HG02798 (cell line): Measurements from ENCODE around the gene KRABD2.
"Not testable (repeated sequence)": the region's sequence is repeated elsewhere in the genome, so short reads cannot be mapped to it uniquely, and the experiment has no call there.

Experiments
- ATAC-seq: cut with Tn5 transposase; IDR thresholded peaks from one replicate; pipeline ENCODE4 v1.9.1; 2021; ENCODE audit warnings: mild to moderate bottlenecking; ENCODE audit not compliant: unreplicated experiment, poor library complexity

The KRABD2 gene

DNA sequence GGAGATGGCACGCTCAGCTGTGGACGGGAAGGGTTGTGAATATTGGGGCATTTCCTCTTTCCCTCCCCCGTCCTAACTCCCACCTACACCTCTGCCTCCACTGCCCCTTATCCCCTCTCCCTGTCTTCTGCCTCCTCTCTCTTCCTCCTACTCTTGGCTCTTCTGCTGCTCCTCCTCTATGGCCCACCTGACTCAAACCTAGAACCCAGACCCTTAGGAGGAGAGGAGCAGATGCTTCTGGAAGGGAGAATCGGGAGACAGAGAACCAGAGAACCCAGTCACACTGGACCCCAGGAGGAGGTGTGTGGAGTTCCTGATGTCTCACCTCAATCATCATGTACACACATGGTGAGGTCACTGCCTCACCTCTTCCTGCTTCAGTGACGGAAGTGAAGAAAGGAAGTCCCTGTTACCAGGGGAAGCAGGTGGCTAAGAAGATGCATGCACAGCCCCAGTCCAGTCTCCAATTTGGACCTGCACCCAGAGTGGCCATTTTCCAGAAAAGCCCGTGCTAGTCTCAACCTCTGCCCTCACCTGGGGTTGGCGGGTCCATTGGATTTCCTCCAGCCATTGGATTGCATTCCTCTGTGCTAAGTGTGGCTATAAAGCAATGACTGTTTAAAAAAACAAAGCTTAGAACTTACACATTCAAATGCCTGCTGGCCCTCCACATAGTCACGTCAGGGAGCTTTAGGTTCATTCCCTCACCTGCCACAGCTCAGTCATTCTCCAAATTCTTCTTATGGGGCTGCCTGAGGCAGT lies 17.1 kb upstream of the KRABD2 start:
- ATAC-seq = no peak

DNA sequence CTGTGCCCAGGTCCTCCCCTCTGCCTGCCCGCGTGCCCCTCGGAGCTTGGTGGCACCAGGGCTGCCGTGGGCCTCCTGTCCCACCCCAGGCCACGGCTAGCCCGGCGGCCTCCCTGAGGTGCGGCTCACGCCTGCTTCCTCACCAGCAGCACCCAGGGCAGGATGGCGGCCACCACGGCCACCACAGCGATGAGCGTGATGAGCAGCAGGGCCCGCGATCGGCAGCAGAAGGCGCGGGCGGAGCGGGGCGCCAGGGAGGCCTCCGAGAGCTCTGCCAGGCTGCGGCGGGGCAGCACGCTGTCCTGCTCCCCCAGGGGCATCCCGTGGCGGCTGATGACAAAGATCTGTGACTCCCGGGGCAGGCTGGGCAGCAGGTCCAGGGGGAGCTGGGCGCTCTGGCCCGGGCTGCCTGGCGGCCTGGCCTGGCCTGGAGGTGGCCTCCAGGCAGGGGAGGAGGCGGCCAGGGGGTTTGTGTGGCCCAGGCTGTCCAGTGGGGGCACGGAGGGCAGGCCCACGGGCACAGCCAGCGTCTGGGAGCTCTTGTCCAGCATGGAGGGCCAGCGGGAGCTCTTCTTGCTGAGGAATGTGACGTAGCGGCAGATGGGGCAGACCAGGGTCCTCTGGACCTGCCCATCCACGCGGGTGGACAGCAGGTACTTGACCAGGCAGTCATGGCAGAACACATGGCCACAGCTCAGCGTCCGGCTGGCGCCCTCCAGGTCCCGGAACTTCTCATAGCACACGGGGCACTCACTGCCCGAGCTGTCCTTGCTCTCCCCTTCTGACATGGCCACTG lies 16.4 kb upstream of the KRABD2 start:
- ATAC-seq = no peak

DNA sequence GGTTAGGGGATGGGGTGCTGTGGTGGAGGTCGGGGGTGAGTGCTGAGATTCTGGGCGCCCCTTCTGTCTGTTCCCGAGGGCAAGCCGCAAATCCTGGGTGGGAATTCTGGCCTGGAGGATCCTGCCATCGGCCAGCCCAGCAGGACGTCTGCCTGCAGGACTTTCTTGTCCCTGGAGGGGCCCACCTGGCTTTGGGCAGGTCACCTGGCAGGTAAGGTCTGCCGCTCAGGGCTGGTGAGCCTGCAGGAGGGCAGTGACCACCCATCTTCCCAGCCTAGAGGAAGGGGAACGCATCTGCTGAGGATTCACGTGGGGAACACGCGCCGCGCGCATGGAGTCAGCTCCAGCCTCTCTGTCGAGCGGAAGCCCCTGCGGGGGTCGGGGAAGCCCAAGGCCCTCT lies 15.8 kb upstream of the KRABD2 start:
- ATAC-seq = no peak

DNA sequence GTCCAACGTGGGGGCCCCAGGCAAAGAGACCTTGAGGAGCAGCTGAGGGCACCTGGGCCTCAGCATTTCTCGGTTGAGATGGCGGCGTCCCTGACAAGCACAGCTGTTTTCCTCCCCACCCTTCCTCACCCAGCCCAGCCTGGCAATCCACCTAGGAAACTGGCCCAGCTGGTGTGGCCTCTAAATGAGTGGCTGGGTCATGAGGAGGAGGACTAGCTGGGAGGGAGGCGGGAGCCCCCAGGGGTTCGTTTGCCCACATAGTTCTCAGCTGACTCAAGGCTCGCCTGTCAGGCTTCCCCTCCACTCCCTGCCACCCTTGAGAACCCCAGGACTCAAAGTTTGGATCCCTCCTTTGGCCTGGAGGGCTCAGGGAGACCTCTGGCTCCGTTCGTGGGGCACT lies 15.2 kb upstream of the KRABD2 start:
- ATAC-seq = no peak

DNA sequence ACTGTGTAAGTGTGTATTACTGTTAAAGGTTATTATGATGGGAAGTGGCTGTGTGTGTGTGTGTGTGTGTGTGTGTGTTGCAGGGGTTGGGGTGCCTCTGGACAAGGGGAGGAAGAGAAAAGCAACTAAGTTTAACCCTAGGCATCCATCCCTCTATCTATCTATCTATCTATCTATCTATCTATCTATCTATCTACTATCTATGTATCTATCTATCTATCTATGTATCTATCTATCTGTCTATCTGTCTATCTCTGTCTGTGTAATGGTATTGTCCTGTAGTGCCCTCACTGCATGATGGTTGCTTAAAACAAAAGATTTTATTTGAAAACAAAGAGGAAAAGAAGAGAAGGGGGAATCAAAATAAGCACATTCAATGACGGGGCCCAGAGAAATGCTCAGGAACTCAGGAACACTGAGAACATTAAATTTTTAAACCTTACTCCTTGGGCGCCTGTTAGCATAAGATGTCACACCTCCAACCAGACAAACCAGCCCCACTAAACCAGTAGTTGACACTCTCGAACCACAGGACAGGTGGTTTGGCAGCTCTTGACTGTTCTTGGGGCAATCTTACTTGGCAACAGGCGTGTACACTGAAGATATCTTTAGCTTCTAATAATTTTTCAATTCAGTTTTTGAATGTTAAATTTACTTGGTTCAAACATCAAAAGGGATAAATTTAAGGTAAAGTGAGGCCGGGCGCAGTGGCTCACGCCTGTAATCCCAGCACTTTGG lies 11.6 kb upstream of the KRABD2 start:
- no peak for ATAC-seq

DNA sequence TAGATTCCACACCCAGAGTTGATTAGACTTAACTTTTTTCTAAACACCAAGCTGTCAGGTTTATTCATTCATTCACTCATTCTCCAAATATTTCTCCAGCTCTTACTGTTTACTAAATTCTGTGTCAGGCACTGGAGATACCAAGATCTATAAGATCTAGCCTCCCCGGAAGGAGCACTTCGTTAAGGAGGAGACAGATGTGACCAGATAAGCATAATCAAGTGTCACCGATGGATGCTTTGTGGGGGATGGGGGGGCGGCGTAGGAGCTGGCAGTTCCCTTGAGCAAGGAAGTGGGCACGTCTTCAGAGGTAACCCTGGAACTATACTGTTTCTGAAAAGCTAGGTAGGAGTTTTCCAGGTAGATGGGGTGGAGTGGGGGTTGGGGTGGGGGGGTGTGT lies 10.3 kb upstream of the KRABD2 start:
- no peak for ATAC-seq

DNA sequence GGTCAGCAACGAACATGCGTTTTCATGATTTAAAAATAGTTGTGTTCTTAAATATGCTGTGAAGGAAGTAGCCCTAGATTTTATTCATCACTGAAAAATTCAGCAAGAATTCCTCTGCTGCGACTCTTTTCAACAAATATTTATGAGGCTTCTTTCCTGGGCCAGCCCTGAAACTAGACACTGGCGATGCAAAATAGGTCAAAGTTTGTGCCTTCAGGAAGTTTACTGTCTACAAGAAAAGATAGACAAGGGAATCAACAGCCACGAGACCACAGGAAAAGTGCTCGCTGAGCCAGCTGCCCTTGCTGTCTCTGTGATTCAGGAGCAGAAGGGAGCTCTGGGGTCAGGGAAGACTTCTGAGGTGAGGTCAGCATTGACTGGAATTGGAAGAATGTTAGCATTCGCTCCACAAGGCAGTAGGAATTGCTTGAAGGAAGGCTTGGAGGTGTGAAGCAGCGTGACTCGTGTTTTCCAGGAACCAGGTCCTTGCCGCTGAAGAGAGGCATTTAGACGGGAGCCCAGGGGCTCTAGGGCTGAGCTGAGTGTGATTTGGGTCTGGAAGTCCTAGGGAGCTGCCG lies 8.4 kb upstream of the KRABD2 start:
- no peak for ATAC-seq

DNA sequence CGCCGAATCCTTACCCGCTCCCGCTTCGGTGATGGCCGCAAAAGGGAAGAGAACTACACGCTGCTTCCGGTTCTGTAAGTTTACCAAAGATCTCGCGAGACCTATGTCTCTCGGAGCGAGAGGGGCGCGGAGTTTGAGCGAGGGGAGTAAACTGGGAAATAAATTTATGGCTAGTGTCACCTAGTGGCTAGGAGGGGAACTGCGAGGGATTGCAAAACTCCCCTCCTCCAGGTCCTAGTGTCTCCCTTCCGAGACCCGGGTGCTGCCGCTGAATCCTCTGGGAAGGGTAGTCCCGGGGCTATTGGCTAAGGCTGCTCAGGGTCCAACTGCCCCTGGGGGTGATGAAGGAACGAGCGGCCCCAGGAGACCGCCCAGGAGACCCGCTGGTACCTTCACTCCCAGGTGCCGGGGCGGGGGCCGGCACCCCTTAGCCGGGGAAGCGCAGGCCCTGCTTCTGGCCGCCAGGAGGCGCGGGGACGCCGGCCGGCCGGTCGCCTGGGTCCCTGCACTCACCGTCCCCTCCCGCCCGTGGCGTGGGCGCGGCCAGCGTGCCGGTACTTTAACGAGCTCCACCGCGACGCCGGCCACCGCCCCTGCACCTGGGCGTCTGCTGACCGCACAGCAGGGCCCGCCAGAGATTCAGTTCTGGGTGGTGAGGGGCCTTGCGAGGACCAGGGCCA lies 6.8 kb upstream of the KRABD2 start, which contains the start of gene RPL26:
Gene RPL26 (minus strand): TSS at position 51 of the 680 bp plus-strand sequence. CDS start 883 bp downstream, outside the sequence.
- ATAC-seq = peak; percentile 90

DNA sequence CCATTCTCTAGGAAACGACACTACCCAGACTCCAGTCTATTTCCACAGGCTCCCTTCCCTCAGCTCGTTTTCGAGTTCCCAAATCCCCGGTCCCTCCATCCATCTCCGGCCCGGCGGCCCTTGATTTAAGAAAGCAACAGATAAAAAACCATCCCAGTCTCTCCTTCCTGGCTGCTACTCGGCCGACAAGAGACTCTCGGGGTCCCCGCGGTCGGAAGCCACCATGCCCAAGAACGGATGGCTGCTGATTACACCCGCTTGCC lies 6.3 kb upstream of the KRABD2 start:
- ATAC-seq = no peak

DNA sequence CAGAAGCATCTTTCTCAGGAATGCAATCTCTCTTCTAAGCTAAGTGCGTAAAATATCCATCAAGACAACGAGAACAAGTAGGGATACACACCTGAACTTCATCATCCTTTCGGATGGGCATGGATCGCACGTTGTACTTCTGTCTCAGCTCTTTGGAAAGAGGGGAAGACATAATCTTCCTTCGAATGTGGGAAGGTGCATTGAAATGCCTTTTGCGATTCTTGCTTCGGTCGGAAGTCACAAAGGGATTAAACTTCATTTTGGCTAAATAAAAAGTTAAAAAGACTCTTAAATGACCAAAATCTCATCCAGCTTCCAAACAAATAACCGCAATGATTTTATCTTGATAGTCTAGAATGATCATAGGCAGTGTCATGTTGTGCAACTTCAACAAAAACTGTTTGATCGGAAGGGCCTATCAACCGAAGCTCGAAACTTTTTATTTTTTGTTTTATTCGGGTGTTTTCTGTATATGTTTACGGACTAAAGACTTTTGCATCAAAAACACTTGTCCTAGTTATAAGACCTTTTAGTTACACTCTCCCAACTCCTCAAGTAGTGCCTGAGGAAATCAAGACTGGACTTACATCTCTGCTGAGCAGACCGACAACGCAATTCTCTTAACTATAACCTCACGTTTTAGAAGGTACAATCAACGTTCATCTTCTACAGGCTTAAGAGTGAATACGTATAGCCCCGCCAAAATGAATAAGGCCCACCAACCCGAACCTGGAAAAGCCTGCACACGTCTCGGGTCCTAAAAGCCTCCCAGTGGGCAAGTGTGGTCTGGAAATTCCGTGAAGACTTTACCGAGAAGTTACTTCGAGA lies 5.8 kb upstream of the KRABD2 start:
- no peak for ATAC-seq

DNA sequence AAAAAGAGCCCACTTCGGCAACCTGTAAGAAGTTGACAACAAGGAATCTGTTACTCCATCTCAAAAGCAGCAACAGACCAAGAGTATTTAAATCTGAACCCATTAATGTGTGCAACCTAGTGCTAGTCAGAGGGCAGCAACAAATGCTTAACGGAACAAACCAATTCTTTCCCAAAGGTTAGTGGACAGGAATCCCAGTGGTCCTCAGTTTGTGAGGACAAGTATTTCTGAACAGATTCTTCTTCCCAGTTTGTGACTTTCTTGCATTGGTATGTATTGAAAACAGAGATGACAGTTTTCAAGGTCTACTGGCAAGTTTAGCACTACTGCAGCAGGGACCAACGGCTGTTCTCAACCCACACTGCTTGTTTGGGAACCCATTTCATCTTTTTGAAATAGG lies 3.5 kb upstream of the KRABD2 start:
- ATAC-seq = no peak

DNA sequence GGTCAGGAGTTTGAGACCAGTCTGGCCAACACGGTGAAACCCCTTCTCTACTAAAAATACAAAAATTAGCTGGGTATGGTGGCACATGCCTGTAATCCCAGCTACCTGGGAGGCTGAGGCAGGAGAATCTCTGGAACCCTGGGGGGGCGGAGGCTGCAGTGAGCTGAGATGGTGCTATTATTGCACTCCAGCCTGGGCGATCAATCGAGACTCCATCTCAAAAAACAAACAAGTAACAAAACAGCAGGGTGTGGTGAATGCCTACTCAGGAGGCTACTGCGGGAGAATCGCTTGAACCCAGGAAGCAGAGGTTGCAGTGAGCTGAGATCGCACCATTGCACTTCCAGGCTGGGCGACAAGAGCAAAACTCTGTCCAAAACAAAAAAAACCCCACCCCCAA lies 1.6 kb upstream of the KRABD2 start:
- ATAC-seq = not testable (repeated sequence)

DNA sequence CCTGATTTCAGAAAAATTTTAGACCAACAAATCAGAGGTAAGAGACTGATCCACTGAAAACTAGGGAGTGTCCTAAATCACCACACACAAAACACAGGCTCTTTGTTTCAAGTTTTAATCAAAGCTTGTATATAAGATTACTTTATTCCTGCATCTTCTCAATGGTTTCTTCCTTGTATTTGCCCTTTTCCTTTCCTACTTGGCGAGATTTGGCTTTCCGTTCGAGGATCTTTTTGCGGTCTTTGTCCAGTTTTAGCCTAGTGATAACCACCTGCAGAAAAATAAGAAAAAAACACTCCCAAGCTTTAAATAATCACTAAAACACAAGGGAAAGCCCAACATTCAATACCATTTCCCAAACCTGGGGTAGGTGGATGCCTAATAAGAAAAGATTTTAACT lies 918 bp upstream of the KRABD2 start:
- ATAC-seq = no peak

DNA sequence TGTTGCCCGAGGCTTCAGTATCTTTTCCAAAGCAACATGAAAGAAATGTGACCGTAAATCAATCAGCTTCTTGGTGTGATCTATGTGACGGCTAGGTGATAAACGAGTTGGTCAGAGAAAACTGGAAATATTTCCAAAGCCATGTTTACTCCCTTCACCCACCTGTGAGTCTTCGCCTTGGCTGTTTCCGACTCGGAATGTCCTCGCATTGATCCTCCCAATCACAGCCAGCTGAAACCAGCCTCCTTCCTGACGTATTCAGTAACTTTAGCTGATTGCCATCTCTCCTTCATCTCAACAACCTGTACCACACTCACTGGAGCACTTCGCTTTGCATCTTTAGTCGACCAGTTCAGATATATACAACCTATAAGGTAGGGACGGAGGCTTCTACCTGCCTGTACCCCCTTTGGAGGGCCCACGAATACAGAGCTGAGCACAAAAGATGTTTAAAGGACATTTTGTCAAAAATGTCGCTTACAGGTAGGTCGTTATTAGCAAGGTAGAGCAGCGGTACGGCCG lies 705 bp downstream of the KRABD2 start:
- ATAC-seq = no peak

DNA sequence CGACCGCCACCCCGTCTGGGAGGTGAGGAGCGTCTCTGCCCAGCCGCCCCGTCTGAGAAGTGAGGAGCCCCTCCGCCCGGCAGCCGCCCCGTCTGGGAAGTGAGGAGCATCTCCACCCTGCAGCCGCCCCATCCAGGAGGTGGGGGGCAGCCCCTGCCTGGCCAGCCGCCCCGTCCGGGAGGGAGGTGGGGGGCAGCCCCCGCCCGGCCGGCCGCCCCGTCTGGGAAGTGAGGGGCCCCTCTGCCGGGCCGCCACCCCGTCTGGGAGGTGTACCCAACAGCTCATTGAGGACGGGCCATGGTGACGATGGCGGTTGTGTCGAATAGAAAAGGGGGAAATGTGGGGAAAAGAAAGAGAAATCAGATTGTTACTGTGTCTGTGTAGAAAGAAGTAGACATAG lies 2.6 kb downstream of the KRABD2 start:
- not testable (repeated sequence) for ATAC-seq

DNA sequence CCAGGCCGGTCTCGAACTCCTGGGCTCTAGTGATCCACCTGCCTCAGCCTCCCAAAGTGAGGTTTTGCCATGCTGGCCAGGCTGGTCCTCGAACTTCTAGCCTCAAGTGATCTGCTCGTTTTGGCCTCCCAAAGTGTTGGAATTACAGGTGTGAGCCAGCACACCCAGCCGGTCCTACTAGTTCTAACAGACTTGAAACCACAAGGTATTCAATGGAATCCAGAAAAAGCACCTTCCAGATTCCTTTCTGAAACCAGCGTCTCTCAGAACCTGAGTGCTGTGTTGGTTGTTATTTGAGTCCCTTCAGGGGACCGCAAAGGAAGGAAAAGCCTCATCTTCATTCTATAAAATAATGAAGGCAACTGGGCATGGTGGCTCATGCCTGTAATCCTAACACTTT lies 4.1 kb downstream of the KRABD2 start:
- no peak for ATAC-seq

DNA sequence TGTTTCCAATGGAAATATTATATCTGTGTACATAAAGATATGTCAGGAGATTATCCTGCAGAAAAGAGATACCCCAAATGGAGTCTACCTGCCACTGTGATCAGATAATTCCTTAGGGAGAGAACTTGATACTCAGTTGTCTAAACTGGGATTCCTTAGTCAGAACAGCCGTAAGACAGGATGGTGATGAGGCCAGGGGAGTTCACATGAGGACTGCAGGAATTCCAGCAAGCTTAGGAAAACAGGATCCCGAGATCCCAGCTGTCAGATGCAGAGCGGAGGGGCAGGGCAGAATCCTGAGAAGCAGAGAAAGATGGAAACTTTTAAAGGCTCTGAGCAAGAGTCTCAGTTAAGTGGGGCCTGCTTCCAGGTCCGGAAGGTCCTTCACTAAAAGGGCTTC lies 4.7 kb downstream of the KRABD2 start:
- no peak for ATAC-seq

DNA sequence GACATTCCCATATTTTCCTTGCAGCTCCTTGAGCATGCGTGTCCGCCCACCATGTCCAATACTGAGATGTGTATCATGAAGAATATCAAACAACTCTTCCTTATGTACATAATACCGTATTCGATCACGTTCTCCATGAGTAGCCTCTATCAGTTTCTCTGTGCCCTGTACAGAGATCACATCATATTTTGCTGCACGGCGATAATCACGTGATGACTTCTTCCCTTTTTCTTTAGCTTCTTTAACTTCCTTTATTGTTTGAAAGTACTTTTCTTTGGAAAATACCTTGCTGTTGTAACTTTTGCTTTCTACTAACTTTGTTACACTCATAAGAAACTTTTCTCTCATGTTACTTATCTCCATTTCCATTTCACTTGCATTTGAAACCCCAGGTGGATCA lies 6.6 kb downstream of the KRABD2 start:
- ATAC-seq = no peak

DNA sequence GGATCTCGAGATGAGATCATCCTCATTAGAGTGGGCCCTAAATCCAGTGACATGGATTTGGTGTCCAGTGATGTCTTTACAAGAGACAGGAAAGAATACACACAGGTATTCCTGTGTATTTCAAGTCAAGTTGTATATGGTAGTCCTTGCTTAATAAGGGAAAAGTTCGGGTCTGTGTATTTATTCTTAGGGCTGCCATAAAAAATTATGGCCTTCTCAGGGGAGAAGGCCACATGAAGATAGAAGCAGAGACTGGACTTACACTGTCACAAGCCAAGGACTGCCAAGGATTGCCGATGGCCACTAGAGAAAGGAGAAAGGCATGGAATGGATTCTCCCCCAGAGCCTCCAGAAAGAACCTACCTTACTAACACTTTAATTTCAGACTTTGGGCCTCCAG lies 8.3 kb downstream of the KRABD2 start:
- ATAC-seq = no peak
